GM18498 (cell line): Measurements from ENCODE around the gene SLC38A3.

Experiments used
- ATAC-seq: cut with Tn5 transposase; IDR thresholded peaks from one replicate; pipeline ENCODE4 v1.9.1; 2021; ENCODE audit warnings: mild to moderate bottlenecking, moderate library complexity; ENCODE audit not compliant: unreplicated experiment

The SLC38A3 gene

GRCh38 chr3:50204804-50205412 lies at the start of gene SLC38A3:
Gene SLC38A3 (plus strand): TSS chr3:50205271. CDS start chr3:50214200, 8,929 bp downstream.
- ATAC-seq = no peak

GRCh38 chr3:50155491-50155878 lies 49.6 kb upstream of the SLC38A3 start:
- no peak for ATAC-seq

- no peak for ATAC-seq
These were observed 49.2 kb upstream of the SLC38A3 start for GRCh38 chr3:50155891-50156290.

- no peak for ATAC-seq
These were observed 48.2 kb upstream of the SLC38A3 start for GRCh38 chr3:50156549-50157493.

- no peak for ATAC-seq
These were observed 47.1 kb upstream of the SLC38A3 start for GRCh38 chr3:50157827-50158529.

GRCh38 chr3:50158530-50159146 lies 46.4 kb upstream of the SLC38A3 start:
- ATAC-seq = no peak

GRCh38 chr3:50160561-50160983 lies 44.5 kb upstream of the SLC38A3 start:
- no peak for ATAC-seq

- no peak for ATAC-seq
These were observed 43.8 kb upstream of the SLC38A3 start for GRCh38 chr3:50161320-50161719.

- no peak for ATAC-seq
These were observed 42.8 kb upstream of the SLC38A3 start for GRCh38 chr3:50162034-50162883.

- no peak for ATAC-seq
These were observed 41.3 kb upstream of the SLC38A3 start for GRCh38 chr3:50163572-50164455.

GRCh38 chr3:50164481-50164880 lies 40.6 kb upstream of the SLC38A3 start:
- no peak for ATAC-seq

- no peak for ATAC-seq
These were observed 39.8 kb upstream of the SLC38A3 start for GRCh38 chr3:50164984-50165909.

GRCh38 chr3:50165910-50166538 lies 39.0 kb upstream of the SLC38A3 start:
- no peak for ATAC-seq

GRCh38 chr3:50166620-50167019 lies 38.5 kb upstream of the SLC38A3 start:
- no peak for ATAC-seq

- ATAC-seq = no peak
These were observed 37.8 kb upstream of the SLC38A3 start for GRCh38 chr3:50167069-50167840.

- ATAC-seq = no peak
These were observed 37.2 kb upstream of the SLC38A3 start for GRCh38 chr3:50167841-50168209.

- no peak for ATAC-seq
These were observed 36.7 kb upstream of the SLC38A3 start for GRCh38 chr3:50168388-50168787.
